ENCODE data around the gene ATP9B.
A peak's percentile ranks its signal among the peaks of the same experiment; 100 is the strongest.

ATP9B gene

GRCh38 chr18:79383388-79384056, 314.3 kb downstream of the ATP9B start:
- no peak overlapping the region for H3K4me3 ChIP-seq (ENCODE audit: low read length)
- TF ChIP-seq ZNF274 (IDR thresholded peaks at IDR 0.05; ENCODE audit: low read depth, low read length), result no peak

DNA sequence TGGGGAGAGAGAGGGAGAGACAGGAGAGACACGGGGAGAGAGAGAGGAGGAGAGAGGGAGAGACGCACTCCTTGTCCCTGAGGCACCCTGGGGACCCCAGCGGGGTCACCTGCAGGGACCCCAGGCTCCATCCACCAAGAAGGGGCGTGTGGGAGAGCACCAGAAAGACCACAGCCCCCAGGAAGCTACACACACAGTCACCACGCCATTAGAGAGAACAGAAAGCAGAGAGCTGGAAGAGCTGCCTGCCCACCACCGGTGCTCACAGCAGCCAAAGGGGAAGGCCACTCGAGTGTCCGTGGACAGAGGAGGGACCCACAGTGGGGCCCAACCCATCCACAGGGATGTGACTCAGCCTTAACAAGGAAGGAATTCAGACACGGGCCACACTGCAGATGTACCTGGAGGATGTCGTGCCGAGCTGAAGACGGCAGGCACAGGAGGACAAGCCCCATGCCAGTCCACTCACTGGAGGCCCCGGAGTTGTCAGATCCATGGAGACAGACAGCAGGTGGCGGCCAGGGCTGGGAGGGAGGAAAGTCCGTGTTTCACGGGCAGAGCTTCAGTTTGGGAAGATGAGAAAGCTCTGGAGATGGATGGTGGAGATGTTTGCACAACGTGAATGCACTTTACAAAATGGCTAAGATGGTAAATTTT, 315.1 kb downstream of the ATP9B start:
- no peak overlapping the region for H3K4me3 ChIP-seq (ENCODE audit: low read length)
- TF ChIP-seq ZNF274 (IDR thresholded peaks at IDR 0.05; ENCODE audit: low read depth, low read length), result no peak

GRCh38 chr18:79384834-79385233, 315.6 kb downstream of the ATP9B start:
- TF ChIP-seq ZNF274 (IDR thresholded peaks at IDR 0.05; ENCODE audit: low read depth, low read length), result no peak

DNA sequence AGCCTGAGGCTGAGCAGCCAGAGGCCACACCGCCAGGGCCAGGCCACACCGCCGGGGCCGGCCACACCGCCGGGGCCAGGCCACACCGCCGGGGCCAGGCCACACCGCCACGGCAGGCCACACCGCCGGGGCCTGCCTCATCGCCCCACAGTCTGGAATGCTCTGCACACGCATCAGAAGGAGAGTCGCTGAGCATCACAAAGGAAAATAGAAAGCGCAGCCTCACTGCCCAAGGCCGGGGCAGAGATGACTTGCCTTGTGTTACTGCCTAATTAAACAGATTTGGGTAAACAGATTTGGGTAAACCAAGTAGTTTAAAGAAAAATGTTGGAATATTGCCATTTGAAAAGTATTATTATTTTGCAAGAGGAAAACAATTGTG, 316.1 kb downstream of the ATP9B start:
- TF ChIP-seq ZNF274 (IDR thresholded peaks at IDR 0.05; ENCODE audit: low read depth, low read length), result no peak

More at GRCh38 chr18:79384834-79385233, 315.6 kb downstream of the ATP9B start:
- no peak overlapping the region for H3K4me3 ChIP-seq (ENCODE audit: low read length)

DNA sequence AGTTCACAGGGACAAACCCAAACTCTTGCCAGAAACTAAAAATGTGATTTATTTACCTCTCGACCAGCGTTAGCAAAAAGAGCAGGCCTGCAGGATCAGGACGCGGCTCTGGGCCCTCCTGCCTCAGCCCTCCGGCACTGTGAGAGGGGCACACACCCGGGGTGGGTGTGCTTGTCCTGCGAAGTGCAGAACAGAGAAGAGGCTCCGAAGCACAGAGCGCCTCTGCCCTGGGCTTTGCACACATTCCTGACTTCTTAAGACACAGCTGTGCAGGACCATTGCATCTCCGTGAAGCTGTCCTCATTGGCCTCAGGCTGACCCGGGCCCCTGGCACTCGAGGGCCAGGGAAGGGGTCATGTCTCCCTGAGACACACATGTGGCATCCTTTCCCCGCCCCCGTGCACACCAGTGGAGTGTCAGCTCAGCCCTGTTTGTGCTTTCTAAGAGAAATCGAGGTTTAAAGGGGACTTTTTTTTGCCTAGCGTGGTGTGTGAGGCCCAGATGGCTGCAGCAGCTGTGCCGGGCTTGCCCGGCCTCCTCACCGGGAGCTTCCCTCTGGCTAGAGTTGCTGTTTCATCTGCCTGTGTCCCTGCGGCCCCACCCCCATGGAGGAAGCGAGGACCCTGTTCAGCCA, 316.6 kb downstream of the ATP9B start:
- H3K4me3 ChIP-seq (ENCODE audit: low read length), result no peak overlapping the region
- TF ChIP-seq ZNF274 (IDR thresholded peaks at IDR 0.05; ENCODE audit: low read depth, low read length), result no peak

More for the DNA sequence above, 316.1 kb downstream of the ATP9B start:
- H3K4me3 ChIP-seq (ENCODE audit: low read length), result no peak overlapping the region

DNA sequence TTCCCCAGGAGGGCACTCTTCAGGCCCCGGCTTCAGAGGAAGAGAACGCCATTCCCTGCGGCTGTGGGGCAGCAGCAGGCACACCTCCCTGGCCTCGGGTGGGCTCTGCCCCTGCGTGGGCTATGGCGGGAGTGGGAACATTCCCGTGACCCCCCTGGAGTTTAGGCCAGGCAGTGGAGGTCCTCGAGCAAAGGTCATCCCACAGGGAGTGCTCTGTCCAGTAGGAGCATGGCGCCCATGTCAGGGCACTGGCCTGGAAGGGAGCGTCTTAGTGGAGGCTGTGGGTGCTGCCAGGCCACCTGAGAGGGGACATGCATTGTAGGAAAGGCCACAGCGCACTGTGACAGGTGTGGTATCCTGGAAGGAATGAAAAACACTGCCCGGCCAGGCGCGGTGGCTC, 317.4 kb downstream of the ATP9B start:
- no peak overlapping the region for H3K4me3 ChIP-seq (ENCODE audit: low read length)
- no peak for TF ChIP-seq ZNF274 (IDR thresholded peaks at IDR 0.05; ENCODE audit: low read depth, low read length)

DNA sequence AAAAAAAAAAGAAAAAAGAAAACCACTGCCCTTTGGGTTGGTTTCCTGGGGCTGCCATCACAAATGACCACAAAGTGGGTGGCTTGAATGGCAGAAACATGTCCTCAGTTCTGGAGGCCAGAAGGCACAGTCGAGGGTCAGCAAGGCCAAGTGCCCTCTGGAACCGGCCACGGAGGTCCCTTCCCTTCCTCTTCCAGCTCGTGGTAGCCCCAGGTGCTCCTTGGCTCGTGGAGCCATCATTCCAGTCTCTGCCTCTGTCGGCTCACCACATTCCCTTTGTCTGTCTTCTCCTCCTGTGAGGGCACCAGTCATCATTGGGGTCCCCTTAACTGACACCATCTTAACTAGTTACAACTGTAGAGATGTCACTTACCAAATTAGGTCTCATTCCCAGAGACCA, 318.0 kb downstream of the ATP9B start:
- no peak for TF ChIP-seq ZNF274 (IDR thresholded peaks at IDR 0.05; ENCODE audit: low read depth, low read length)
- H3K4me3 ChIP-seq (ENCODE audit: low read length), result no peak overlapping the region

- no peak for TF ChIP-seq ZNF274 (IDR thresholded peaks at IDR 0.05; ENCODE audit: low read depth, low read length)
- no peak overlapping the region for H3K4me3 ChIP-seq (ENCODE audit: low read length)
These were observed 318.4 kb downstream of the ATP9B start for GRCh38 chr18:79387615-79388014.

GRCh38 chr18:79388043-79388442, 318.8 kb downstream of the ATP9B start:
- H3K4me3 ChIP-seq (ENCODE audit: low read length), result no peak overlapping the region
- TF ChIP-seq ZNF274 (IDR thresholded peaks at IDR 0.05; ENCODE audit: low read depth, low read length), result no peak

DNA sequence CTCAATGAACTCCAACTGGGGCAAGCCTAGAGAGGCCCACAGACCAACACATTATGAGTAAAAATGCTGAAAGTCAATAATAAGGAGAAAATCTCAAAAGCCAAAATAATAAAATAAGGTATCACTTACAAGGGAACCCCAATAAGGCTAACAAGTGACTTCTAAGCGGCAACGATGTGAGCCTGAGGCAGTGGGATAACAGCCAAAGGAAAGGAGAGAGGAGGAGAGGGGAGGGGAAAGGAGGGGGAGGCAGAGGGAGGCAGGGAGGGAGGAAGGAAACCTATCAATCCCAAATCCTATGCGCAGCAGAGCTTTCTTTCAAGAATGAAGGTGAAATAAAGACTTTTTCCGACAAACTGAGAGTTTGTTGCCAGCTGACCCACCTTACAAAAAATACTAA, 320.5 kb downstream of the ATP9B start:
- TF ChIP-seq ZNF274 (IDR thresholded peaks at IDR 0.05; ENCODE audit: low read depth, low read length), result no peak
- no peak overlapping the region for H3K4me3 ChIP-seq (ENCODE audit: low read length)

GRCh38 chr18:79392226-79392625, 323.0 kb downstream of the ATP9B start:
- no peak for TF ChIP-seq ZNF274 (IDR thresholded peaks at IDR 0.05; ENCODE audit: low read depth, low read length)

GRCh38 chr18:79393181-79393634, 324.0 kb downstream of the ATP9B start:
- H3K4me3 ChIP-seq (ENCODE audit: low read length), result peak overlapping the region; percentile 57; the same call in 1 of the 2 replicates
- TF ChIP-seq ZNF274 (IDR thresholded peaks at IDR 0.05; ENCODE audit: low read depth, low read length), result no peak

More at GRCh38 chr18:79392226-79392625, 323.0 kb downstream of the ATP9B start:
- no peak overlapping the region for H3K4me3 ChIP-seq (ENCODE audit: low read length)

DNA sequence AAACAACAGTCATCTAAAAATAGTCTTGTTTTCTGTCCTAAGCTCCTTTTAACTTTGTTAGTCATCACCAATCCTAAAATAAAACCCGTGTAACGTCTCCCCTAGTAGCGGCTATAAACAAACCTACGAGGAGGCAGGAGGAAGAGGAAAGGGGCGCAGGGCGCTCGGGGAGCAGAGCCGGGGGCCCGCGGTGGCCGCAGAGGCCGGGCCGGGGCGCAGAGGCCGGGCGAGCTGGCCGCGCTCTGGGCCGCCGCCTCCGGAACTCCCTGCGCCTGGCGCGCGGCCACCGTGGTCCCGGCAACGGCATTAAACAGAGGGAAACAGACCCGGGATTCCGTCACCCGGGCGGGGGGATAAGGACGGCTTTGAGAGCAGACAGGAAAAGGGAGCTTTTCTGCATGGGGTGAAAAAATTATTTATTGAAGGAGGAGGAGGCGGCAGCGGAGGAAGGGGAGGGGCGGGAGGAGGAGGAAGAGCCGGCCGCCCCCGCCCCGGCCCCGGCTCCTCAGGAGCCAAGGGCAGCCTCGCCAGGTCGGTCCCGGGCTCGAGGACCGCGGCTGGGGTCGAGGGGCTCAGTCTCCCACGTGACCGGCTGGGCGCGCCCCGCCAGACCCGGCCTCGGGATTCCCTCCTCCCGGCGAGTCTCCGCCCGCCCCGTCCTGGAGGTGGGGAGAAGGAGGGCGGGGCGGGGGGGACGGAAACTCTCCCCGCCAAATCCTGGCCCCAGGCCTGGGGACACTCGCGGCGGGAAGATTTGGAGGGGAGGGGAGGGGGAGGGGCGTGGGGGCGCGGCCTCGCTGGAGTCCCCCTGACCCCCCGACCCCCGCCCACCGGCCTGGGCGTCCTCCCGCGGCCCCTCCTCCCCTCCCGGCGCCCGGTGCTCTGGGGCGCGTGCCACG, 324.7 kb downstream of the ATP9B start:
- no peak for TF ChIP-seq ZNF274 (IDR thresholded peaks at IDR 0.05; ENCODE audit: low read depth, low read length)
- H3K4me3 ChIP-seq (ENCODE audit: low read length), result peak overlapping the region; percentile 57; the same call in 1 of the 2 replicates

All from GM08714 (cell line).